HUDEP-2 (cell line): ENCODE results near the gene CD9.
"Not testable (repeated sequence)": the region's sequence is repeated elsewhere in the genome, so short reads cannot be mapped to it uniquely, and the experiment has no call there.

Experiments
- DNase-seq, 76 experiments: peaks; one replicate each; lab custom pipeline; 2025; ENCODE audit not compliant: unreplicated experiment in 76 of 76; lab: John Stamatoyannopoulos, UW

CD9 gene

DNA sequence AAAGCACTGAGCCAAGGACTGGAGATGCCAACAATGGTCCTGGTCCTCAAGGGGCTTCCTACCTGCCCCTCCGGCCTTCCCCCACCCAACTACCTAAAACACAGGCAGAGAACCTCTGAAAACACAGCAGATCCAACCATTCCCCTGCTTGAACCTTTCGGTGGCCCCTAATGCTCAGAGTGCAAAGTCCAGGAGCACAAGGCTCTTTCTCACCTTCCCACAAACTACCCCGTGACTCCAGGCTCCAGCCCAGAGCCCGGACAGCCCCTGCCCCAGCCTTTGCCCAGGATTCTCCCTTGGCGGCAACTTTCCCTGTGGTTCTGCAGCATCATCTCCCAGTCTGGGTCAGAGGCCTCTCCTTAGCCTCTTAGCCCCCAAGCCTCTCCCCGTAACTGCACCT, 1.6 kb upstream of the CD9 start:
- DNase-seq = no peak

DNA sequence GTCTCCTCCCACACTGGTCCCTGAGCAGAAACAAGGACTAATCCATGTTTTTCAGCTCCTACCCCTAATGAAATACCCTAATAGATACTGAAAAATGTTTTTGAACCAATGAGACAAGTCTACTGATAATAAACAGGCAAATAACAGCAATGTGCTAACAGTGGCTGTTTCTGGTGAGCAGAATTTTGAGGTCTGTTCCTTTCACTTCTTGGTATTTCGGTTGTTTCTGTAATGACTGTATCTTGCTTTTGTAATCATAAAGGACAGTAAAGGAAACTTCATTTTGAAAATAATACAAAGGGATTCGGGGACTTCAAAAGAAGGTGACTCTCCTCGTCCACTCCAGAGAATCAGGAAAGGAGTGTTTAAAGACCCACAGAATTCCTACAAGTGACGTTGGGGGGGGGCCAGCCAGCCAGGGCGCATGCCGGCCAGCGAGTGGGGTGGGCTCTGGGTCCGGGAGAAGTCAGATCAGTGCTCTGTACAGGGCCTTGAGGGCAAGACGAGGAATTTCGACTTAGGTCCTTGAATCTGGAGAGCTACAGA, 1.1 kb upstream of the CD9 start:
- no peak for DNase-seq

DNA sequence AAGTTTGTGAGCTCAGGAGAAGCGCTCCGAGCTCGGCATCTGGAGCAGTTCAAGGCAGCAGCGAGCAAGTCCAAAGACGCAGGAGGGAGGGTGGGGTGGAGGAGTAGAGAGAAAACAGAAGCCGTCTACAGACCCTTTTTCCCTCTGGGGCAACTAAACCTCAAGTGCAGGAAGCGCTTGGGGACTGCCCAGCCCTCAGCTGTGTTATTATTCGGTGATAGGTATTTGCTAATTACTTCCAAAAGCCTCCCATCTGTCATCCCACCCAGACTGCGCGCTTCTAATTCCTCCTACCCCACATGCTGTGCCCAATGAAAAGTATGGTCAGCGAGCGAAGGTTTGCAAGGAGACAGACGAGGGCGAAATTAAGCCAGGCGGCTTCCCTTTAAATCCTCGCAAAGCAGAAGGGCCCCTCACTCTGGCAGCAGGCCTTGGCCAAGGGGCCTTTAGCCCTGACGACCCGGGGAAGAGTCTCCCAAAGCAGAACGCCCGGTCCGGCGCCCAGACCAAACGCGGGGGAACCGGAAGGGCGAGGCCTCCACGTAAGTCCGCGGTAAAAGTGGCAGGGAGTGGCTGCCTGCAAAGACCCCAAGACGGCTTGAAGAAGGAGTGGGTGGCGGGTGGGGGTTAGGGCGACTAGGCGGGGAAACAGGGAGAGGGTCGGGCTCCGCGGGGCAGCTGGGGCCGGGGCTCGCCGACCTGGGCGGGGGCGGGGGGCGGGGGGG, 507 bp upstream of the CD9 start:
- DNase-seq = no peak

DNA sequence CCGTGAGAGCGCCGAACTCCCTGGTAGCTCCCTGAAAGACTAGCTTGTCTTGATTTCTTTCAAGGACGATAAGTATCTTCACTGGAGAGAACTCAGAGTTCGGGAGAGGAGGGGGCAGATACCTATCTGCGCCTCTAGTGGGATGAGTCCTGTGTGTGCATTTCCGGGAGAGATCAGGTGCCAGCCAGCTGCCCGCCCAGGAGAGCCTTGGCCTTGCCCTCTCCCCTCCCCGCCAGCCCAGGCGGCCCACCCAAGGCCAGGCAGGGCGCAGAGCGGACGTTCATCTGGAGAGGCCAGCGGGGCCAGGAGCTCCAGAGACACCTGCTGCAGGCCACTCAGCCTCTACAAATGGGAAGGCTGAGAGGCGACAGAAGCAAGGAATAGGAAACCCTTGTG, 1.0 kb downstream of the CD9 start:
- no peak for DNase-seq

DNA sequence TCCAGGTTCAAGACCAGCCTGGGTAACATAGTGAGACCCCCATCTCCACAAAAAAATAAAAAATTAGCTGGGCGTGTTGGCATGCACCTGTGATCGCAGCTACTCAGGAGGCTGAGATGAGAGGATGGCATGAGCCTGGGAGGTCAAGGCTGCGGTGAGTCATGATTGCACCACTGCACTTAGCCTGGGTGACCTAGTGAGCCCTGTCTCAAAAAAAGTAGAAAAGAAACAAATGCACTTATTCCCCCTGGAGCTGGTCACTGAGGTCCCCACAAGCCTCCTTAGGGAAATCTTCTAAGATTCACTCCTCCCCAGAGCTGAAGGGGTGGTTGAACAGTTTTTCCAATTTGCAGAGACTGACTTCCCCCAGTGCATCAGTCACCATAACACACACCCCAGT, 1.6 kb downstream of the CD9 start:
- DNase-seq = no peak

DNA sequence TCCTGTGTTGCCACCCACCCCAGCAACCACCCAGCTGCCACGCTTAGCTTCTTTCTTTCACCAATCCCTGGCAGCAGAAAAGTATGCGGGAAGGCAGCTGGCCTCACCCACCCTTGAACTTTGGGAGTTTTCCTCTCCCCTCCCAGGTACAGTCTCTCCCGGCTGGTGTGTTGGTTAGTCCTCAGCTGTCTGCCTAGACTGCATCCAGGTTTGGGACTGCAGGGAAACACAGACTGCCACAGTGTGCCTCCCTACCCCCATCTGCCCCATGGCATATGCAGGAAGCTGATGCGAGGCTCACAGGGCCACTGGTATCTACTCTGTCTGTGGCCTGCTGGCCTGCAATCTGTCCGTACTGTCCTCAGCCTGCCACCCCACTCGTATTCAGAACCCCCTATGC, 2.1 kb downstream of the CD9 start:
- no peak for DNase-seq

DNA sequence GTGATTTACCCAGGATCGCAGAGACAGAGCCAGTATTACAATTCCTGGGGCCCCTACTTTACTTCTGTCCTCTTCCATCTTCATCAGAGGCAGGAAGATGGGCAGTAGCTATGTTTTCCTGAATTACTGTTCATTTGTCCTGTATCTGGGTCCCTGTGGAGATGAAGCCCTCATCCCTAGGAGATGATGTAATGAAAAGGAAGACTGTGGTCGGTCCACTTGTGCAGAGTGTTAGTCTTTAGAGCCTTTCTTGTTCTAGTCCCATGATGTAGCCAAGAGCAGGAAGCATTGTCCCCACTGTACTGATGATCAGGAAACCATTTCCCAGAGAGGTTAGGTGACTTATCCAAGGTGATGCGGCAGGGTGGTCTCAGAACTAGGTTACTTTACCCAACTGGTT, 2.6 kb downstream of the CD9 start:
- no peak for DNase-seq

DNA sequence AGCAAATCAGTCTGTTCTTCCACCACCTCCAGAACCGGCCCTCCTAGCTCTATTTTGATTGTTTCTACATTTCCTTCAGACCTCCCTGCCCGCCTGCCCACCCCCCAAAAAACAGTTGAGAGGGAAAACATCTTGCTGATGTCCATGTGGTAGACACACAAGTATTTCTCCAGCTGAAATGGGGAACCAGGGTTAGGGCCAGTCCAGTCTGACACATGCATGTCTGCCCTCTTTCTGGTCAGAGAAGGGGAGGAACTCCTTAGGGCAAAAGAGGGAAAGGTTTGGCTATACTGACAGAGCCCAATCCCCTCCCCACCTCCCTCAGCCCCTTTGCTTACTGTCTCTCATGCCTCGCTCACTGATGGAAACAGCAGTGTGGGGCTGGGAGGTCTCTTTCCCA, 3.4 kb downstream of the CD9 start:
- no peak for DNase-seq

DNA sequence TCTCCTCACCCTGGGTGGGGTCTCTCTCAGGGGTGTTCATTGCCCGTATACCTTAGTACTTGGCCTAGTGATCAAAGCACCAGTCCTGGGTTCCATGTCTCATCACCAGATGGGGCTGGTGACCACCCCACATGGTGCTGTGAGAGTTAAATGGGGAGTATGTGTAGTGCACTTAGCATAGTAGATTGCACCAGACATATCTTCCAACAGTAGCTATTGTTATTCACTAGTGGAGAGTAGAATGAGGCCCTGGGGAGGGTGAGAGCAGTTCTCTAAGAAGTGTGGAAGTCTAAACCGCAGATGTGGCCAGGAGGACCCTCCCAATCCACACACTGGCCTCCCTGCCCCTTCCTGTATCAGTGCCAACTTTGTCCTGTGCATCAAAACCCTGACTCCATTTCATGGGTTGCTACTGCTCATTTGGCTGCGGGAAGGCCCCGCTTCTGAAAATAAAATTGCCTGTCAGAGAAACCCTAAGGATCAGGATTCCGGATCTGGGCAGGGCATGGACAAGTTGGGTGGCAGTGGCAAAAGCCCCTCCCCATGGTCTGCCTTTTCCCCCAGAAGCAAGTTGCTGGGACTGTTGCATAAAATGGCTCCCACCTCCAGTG, 4.4 kb downstream of the CD9 start:
- peak in 2 of 76 experiments; percentile 5 for DNase-seq

DNA sequence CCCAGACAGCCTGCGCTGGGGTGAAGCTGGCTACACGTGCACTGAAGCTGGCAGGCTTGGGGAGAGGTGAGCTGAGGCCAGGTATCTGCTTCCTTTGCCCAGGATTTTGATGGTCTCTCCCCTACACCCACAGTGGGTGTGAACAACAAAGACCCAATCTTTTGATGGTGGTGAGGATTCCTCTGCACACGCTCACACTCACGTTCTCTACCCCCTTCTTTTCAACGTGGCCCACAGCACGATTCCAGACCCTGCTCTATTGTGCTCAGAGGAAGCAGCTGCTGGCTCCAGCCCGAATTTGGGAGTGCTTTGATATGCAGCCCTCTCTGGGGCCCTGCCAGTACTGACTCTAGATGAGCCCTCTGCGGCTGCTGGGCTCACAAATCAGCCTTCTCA, 4.9 kb downstream of the CD9 start:
- DNase-seq = no peak

DNA sequence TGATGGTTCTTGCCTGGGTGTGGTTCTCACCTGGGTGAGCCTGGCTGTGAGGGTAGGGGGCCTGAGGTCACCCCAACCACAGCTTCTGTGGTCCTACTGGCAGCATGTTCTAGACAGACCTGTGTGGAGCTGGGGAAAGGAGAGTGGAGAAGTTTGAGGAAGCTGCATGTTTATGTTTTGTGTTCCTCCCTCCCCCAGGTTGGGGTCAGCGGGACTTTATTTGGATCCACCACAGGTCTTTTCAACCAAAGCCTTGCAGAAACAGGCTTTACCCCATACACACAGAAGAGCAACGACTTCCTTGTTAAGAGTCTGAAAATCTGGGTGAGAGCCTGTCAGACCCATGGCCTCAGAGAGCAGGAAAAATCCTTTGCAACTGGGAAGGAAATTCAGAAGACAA, 5.6 kb downstream of the CD9 start:
- DNase-seq = no peak

DNA sequence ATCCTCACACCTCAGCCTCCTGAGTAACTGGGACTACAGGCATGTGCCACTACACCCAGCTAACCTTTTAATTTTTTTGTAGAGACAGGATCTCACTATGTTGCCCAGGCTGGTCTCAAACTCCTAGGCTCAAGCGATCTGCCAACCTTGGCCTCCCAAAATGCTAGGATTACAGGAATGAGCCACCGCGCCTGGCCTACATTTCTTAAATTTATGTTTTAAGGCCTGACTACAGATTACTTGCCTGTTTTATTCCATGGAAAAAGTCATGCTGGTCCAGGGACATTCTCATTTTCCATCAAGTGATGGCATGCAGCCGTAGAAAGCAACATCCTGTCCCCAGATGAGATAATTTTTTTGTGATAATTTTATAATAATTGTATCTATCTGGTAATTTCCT, 6.1 kb downstream of the CD9 start:
- no peak for DNase-seq

DNA sequence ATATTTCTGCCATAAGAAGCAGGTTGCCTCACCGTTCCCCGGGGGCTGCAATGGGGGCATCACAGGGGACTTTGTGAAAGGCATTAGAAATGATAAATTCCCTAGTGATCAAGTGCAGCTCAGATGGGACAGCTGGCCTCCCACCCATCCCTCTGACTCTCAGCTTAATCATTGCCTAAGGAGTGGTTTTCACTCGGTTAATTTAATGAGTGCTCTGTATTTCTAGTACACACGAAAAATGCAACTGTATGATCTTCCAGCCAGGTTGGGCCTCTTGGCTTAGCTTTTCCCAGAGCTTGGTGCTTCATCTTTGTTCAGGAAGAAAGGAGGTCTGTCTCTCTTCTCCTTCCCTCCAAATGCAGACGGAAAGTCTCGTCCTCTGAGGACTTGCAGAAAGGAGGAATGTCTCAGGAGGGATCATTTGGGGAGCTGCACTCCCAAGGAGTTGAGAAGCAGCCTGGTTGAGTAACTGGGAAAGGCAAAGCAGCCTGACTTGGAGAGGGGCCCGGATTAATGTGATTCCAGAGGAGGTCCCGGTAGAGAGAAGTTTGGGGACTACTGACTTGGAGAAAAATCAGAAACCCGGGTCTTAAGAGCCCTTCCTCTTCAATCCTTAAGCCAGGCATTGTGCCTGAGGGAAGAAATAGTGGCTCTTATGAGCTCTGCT, 7.2 kb downstream of the CD9 start:
- no peak for DNase-seq

DNA sequence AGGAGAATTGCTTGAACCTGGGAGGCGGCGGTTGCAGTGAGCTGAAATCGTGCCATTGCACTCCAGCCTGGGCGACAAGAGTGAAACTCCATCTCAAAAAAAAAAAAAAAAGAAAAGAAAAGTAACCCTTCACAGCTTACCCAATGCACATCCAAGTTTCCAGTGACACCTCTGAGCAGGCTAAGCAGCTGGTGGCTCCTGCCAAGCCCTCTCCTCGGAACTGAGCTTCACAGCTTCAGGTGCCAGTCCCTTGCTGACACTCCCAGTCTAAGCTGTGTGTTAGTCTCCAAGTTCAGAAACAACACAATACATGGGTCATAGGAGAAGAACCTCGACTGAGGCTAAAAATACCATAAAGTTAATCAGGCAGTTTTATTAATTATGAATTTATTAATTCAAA, 7.9 kb downstream of the CD9 start:
- DNase-seq = no peak

DNA sequence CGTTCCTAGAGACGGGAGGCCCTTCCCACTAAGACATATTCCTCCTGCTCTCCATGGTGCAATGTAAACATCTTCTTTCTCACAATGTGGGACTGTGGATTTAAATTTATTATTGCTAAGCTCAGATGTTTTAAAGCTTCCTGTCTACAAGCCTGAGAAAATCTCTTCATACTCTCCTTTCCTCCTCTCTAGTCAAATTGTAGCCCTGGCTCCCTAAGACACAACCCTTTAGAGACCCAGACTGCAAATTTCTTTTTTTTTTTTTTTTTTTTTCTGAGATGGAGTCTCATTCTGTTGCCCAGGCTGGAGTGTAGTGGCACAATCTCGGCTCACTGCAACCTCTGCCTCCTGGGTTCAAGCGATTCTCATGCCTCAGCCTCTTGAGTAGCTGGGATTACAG, 9.2 kb downstream of the CD9 start:
- not testable (repeated sequence) for DNase-seq

DNA sequence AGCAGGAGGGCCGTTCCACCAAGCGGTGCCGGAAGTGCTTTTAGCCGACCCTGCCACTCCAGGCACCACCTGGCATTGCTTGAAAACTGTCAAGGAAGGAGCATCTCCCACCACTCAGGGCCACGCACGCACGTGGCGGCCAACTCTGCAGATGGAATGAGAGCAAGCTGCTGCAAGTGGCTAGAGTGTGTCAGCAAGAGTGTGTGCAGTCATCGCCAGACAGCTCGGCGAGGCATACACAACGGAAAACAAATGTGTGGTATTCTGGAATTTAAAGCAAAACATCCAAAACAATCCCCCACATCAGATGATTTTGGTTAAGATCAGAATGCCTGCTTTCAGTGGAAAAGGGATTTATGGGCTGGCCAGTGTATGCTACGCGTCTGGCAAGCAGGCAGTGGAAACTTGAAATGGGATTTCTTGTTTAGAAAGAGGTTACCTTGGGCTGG, 11.2 kb downstream of the CD9 start:
- no peak for DNase-seq

DNA sequence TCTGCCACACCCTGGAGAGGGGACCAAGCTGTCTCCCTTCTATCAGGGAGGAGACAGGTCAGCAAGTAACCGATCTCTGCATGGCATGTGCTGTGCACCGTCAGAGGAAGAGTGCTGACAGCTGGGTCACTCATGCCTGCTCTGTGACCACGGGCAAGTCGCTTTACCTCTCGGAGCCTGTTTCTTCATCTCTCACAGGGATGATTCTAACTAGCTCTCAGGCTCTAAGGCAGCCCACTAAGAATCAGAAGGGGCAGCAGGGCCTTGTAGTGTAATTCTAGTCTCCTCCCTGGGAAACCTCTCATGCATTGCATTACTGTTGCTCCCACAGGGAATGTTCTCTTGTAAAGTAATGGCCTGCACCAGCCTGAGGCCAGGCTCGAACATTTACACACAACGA, 11.9 kb downstream of the CD9 start:
- DNase-seq = no peak

DNA sequence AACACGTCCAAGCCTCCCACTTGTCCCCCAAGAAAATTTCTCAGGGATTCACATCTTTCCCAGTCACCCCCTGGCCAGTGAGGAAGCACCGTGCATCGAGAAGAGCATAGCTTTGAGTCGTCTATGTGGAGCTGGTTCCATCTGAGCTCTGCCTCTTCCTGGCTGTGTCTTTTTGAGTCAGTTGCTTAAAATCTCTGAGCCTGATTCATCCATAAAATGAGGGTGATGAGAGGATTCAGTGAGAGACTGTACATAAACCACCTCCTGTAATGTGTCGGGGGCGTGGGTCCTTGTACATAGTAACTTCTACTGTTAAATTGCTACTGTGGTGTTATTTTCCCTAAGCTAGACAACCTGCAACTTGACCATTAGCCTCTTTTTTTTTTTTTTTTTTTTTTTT, 13.8 kb downstream of the CD9 start:
- no peak for DNase-seq

DNA sequence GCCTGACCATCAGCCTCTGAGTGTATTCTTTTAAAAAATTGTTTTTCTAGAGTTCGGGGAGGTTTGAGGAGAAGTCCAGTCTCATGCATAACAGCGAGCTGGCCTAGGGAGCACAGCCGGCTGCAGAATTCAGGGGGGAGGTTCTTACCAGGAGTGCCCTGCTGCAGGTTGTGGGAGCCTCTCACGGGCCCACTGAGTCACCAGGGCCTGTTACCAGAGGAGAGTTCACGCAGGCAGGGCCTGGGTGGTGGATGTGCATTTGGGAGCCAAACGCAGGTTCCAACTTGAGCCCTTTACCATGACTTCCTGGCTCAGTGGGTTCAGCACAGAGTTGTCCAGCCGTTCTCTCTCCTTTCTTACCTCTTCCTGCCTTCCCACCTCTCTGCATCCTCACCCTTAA, 14.4 kb downstream of the CD9 start:
- no peak for DNase-seq

DNA sequence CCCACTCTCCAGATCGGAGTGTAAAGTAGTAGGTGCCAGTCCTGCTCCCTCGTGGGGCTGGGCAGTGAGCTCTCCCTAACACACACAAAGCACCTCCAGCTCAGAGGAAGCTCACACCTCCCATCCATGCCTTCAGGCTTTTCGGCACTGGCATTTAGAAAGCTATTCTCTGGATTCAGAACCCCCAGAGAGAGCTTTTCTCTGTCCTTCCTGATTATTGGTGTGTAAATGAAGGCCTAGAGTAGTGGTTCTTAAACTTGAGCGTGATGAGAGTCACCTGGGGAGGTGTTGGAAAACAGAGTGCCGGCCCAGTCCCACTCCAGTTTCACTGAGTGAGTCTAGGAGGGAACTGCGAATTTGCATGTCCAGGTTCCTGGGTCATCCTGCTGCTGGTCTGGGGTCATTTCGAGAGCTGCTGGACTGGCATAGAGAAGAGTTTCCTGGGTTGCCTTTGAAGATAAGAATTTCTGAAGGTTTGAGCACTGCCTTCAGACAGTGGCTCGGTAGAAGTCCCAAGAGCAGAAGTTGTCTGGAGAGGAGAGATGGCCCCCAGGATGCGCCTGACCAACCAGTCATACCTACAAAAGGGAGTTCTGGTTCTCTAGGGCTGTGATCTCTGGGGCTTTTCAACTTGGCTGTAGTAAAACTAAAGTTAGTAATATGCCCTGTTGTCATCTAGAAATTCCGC, 15.1 kb downstream of the CD9 start:
- no peak for DNase-seq

DNA sequence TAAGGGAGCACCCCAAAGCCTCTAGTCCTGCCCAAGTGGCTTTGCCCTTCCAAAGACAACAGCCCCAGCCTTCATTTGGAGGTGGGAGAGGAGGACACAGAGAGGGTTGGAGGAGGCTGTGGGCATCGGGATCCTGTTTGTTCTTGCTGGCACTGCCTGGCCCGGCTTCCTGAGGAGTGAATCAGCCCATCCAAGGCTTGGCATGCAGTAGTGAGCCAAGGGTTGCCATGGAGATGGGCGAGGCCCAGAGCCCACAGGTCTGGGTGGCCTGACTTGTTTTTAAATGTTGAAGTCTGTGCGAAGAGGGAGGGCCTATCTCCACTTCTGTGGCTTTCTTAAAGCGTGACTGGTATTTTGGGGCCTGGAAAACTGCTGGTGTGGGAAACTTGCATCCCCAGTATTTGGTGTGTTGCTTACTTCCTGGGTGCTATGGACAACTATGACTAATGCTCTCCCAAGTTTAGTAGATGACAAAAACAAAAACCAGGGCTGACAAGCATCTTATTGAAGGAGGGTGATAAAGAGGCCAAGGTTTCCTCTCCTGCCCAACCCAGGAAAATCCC, 15.8 kb downstream of the CD9 start:
- no peak for DNase-seq
